Parathyroid adenoma (tissue), 2 donors: ENCODE data around the gene LMX1A.

Experiments
- H2AFZ ChIP-seq: fragments of 300-600 bp; sonication (generic); one replicate; pipeline ENCODE4 v1.7.0; 2017; ENCODE audit warnings: antibody characterized with exemption, mild to moderate bottlenecking
- H3K27ac ChIP-seq: fragments of 300-600 bp; sonication (generic); one replicate; pipeline ENCODE4 v1.7.0; 2017
- H3K27me3 ChIP-seq: fragments of 300-600 bp; sonication (generic); one replicate; pipeline ENCODE4 v1.7.0; 2017; ENCODE audit warnings: low read length; ENCODE audit not compliant: control insufficient read depth, insufficient read depth
- H3K36me3 ChIP-seq: fragments of 300-600 bp; sonication (generic); one replicate; pipeline ENCODE4 v1.7.0; 2017; ENCODE audit warnings: low read length; ENCODE audit not compliant: control insufficient read depth, insufficient read depth
- H3K4me1 ChIP-seq: fragments of 300-600 bp; sonication (generic); one replicate; pipeline ENCODE4 v1.7.0; 2017; ENCODE audit warnings: control low read depth
- H3K4me2 ChIP-seq: fragments of 300-600 bp; sonication (generic); one replicate; pipeline ENCODE4 v1.7.0; 2017; ENCODE audit warnings: low read length
- H3K4me3 ChIP-seq: fragments of 300-600 bp; sonication (generic); one replicate; pipeline ENCODE4 v1.7.0; 2017; ENCODE audit warnings: low read depth, low read length
- H3K79me2 ChIP-seq: fragments of 300-600 bp; sonication (generic); one replicate; pipeline ENCODE4 v1.7.0; 2017; ENCODE audit warnings: control low read depth
- H3K9ac ChIP-seq: fragments of 300-600 bp; sonication (generic); one replicate; pipeline ENCODE4 v1.7.0; 2017; ENCODE audit warnings: mild to moderate bottlenecking
- H3K9me3 ChIP-seq: fragments of 300-600 bp; sonication (generic); one replicate; pipeline ENCODE4 v1.7.0; 2017; ENCODE audit warnings: low read length; ENCODE audit not compliant: control insufficient read depth
- CTCF ChIP-seq: fragments of 300-600 bp; sonication (generic); IDR thresholded peaks from one replicate; pipeline ENCODE4 v1.7.0; 2017; ENCODE audit warnings: antibody characterized with exemption, mild to moderate bottlenecking
- donor health status: primary hyperparathyroidism.

The LMX1A gene

GRCh38 chr1:165344736-165345135 lies 11.8 kb downstream of the LMX1A start:
- Histone ChIP-seq H2AFZ (no peak overlapping the region), H3K27me3 (no peaks in the 10 kb centered on the region), H3K9me3 (no peaks in the 10 kb centered on the region), H3K4me2 (no peak overlapping the region), H3K9ac (no peak overlapping the region), H3K4me3 (no peak overlapping the region), H3K36me3 (no peaks in the 10 kb centered on the region), H3K4me1 (no peaks in the 10 kb centered on the region), H3K27ac (no peak overlapping the region), H3K79me2 (no peaks in the 10 kb centered on the region)
- no peak for TF ChIP-seq CTCF

- Histone ChIP-seq H3K36me3 (no peaks in the 10 kb centered on the region), H3K79me2 (no peaks in the 10 kb centered on the region), H3K4me3 (no peak overlapping the region), H3K9ac (no peak overlapping the region), H3K4me2 (no peak overlapping the region), H3K9me3 (no peaks in the 10 kb centered on the region), H3K27me3 (no peaks in the 10 kb centered on the region), H2AFZ (no peak overlapping the region), H3K27ac (no peak overlapping the region), H3K4me1 (no peaks in the 10 kb centered on the region)
- TF ChIP-seq CTCF, result no peak
These were observed 12.3 kb downstream of the LMX1A start for GRCh38 chr1:165344198-165344597.

GRCh38 chr1:165342587-165342986 lies 13.9 kb downstream of the LMX1A start:
- Histone ChIP-seq H2AFZ (no peak overlapping the region), H3K36me3 (no peaks in the 10 kb centered on the region), H3K4me2 (no peak overlapping the region), H3K27me3 (no peaks in the 10 kb centered on the region), H3K4me1 (no peaks in the 10 kb centered on the region), H3K27ac (no peak overlapping the region), H3K4me3 (no peak overlapping the region), H3K79me2 (no peaks in the 10 kb centered on the region), H3K9ac (no peak overlapping the region), H3K9me3 (no peaks in the 10 kb centered on the region)
- TF ChIP-seq CTCF, result no peak

GRCh38 chr1:165342168-165342567 lies 14.3 kb downstream of the LMX1A start:
- Histone ChIP-seq H3K27me3 (no peaks in the 10 kb centered on the region), H3K9me3 (no peaks in the 10 kb centered on the region), H3K9ac (no peak overlapping the region), H3K4me1 (no peaks in the 10 kb centered on the region), H3K4me2 (no peak overlapping the region), H2AFZ (no peak overlapping the region), H3K36me3 (no peaks in the 10 kb centered on the region), H3K4me3 (no peak overlapping the region), H3K27ac (no peak overlapping the region), H3K79me2 (no peaks in the 10 kb centered on the region)
- TF ChIP-seq CTCF, result no peak

GRCh38 chr1:165339164-165339563 lies 17.4 kb downstream of the LMX1A start:
- Histone ChIP-seq H3K4me1 (no peaks in the 10 kb centered on the region), H2AFZ (no peak overlapping the region), H3K27ac (no peak overlapping the region), H3K4me3 (no peak overlapping the region), H3K79me2 (no peaks in the 10 kb centered on the region), H3K9me3 (no peaks in the 10 kb centered on the region), H3K9ac (no peak overlapping the region), H3K27me3 (no peaks in the 10 kb centered on the region), H3K36me3 (no peaks in the 10 kb centered on the region), H3K4me2 (no peak overlapping the region)
- no peak for TF ChIP-seq CTCF
